IMR-90 (cell line): ENCODE measurements around the gene TRA2A. TPM values are rescaled to one million over a fixed set of nuclear protein-coding genes. Genes with fewer than 3 reads are reported as not detected.

ENCODE experiments used
- ATAC-seq: fragments of 200-7000 bp; cut with Tn5 transposase; 2 replicates; pipeline ENCODE4 v1.9.1; 2020; ENCODE audit warnings: low read depth, mild to moderate bottlenecking, moderate library complexity
- BruUV-seq: library from RNA; stranded (reverse); fragments of 400-500 nt; replicated peaks from 2 replicates; lab custom pipeline; 2021; lab: Mats Ljungman, UMichigan
- CTCF ChIA-PET: fragments of 300-600 bp; formaldehyde crosslinking; extraction: SDS; loops from one replicate; lab custom pipeline; 2021; ENCODE audit warnings: antibody characterized with exemption; lab: Yijun Ruan, JAX
- POLR2A ChIA-PET: fragments of 300-600 bp; sonication (Branson Sonifier 250); formaldehyde crosslinking; loops from one replicate; lab custom pipeline; 2022; ENCODE audit warnings: antibody characterized with exemption; ENCODE audit not compliant: unreplicated experiment; lab: Charles Lee
- DNase-seq: peaks from one replicate; pipeline ENCODE4 v3.0.0; 2013
- H2AFZ ChIP-seq: replicated peaks from 2 replicates; pipeline ENCODE3; 2013; ENCODE audit warnings: low read length, mild to moderate bottlenecking; ENCODE audit not compliant: poor library complexity
- H2AK5ac ChIP-seq: 2 replicates; pipeline ENCODE4 v1.6.1; 2013; ENCODE audit warnings: low read depth, low read length, inconsistent platforms
- H2AK9ac ChIP-seq: replicated peaks from 2 replicates; pipeline ENCODE3; 2013; ENCODE audit warnings: mild to moderate bottlenecking, low read depth, low read length, moderate library complexity; ENCODE audit not compliant: poor library complexity
- H2BK120ac ChIP-seq: 2 replicates; pipeline ENCODE4 v1.6.1; 2013; ENCODE audit warnings: low read depth, low read length, inconsistent platforms
- H2BK15ac ChIP-seq: 3 replicates; pipeline ENCODE4 v1.6.1; 2013; ENCODE audit warnings: low read depth, low read length, inconsistent platforms
- H2BK20ac ChIP-seq: 2 replicates; pipeline ENCODE4 v1.6.1; 2013; ENCODE audit warnings: low read depth, mild to moderate bottlenecking, inconsistent platforms, low read length, moderate library complexity
- H2BK5ac ChIP-seq: 2 replicates; pipeline ENCODE4 v1.6.1; 2013; ENCODE audit warnings: mild to moderate bottlenecking, low read depth, low read length, inconsistent platforms; ENCODE audit not compliant: poor library complexity, severe bottlenecking
- H3K14ac ChIP-seq: replicated peaks from 2 replicates; pipeline ENCODE4 v1.6.1; 2013; ENCODE audit warnings: low read depth, low read length, inconsistent platforms
- H3K18ac ChIP-seq: 2 replicates; pipeline ENCODE4 v1.6.1; 2013; ENCODE audit warnings: low read depth, low read length, control low read depth
- H3K23ac ChIP-seq: 2 replicates; pipeline ENCODE4 v1.6.1; 2013; ENCODE audit warnings: low read depth, low read length, inconsistent platforms
- H3K27ac ChIP-seq: 2 replicates; pipeline ENCODE4 v1.5.1; 2013; ENCODE audit warnings: mild to moderate bottlenecking, control low read depth, low read length; ENCODE audit not compliant: insufficient read depth
- H3K27me3 ChIP-seq: 2 replicates; pipeline ENCODE4 v1.6.1; 2013; ENCODE audit warnings: low read length; ENCODE audit not compliant: control insufficient read depth, insufficient read depth
- H3K36me3 ChIP-seq: 2 replicates; pipeline ENCODE4 v1.6.1; 2013; ENCODE audit warnings: low read length, mixed read lengths; ENCODE audit not compliant: control insufficient read depth, insufficient read depth
- H3K4ac ChIP-seq: 2 replicates; pipeline ENCODE4 v1.6.1; 2013; ENCODE audit warnings: low read depth, low read length, inconsistent platforms
- H3K4me1 ChIP-seq: 2 replicates; pipeline ENCODE4 v1.6.1; 2013; ENCODE audit warnings: low read length, mixed read lengths; ENCODE audit not compliant: control insufficient read depth, insufficient read depth
- H3K4me2 ChIP-seq: 2 replicates; pipeline ENCODE4 v1.6.1; 2013; ENCODE audit warnings: low read depth, mild to moderate bottlenecking, control low read depth, low read length, moderate library complexity
- H3K4me3 ChIP-seq: 2 replicates; pipeline ENCODE4 v1.5.1; 2013; ENCODE audit warnings: low read depth, mild to moderate bottlenecking, control low read depth, low read length, moderate library complexity; ENCODE audit not compliant: insufficient read depth
- H3K56ac ChIP-seq: 2 replicates; pipeline ENCODE4 v1.6.1; 2013; ENCODE audit warnings: low read length, inconsistent platforms; ENCODE audit not compliant: insufficient read depth; ENCODE audit errors: extremely low read depth
- H3K79me1 ChIP-seq, 2 experiments: 2 replicates each; pipeline ENCODE4 v1.6.1; 2013; ENCODE audit warnings: low read length in 2 of 2, inconsistent platforms in 1 of 2, low read depth in 1 of 2
- H3K9ac ChIP-seq: 2 replicates; pipeline ENCODE4 v1.6.1; 2013; ENCODE audit warnings: low read depth, low read length, control low read depth
- H3K9me1 ChIP-seq: 2 replicates; pipeline ENCODE4 v1.6.1; 2013; ENCODE audit warnings: low read length, inconsistent platforms; ENCODE audit not compliant: insufficient read depth
- H3K9me3 ChIP-seq: 2 replicates; pipeline ENCODE4 v1.6.1; 2013; ENCODE audit warnings: low read length; ENCODE audit not compliant: control insufficient read depth, insufficient read depth
- H4K20me1 ChIP-seq: 2 replicates; pipeline ENCODE4 v1.6.1; 2013; ENCODE audit warnings: low read length, inconsistent platforms; ENCODE audit not compliant: insufficient read depth
- H4K5ac ChIP-seq: 2 replicates; pipeline ENCODE4 v1.6.1; 2013; ENCODE audit warnings: mild to moderate bottlenecking, low read depth, low read length, control low read depth
- H4K8ac ChIP-seq, 2 experiments: 2 replicates each; pipeline ENCODE4 v1.6.1; 2013; ENCODE audit warnings: low read depth in 2 of 2, low read length in 2 of 2, control low read depth in 1 of 2, inconsistent platforms in 1 of 2
- H4K91ac ChIP-seq: 2 replicates; pipeline ENCODE4 v1.6.1; 2013; ENCODE audit warnings: low read depth, low read length, inconsistent platforms; ENCODE audit not compliant: insufficient read depth
- BHLHE40 ChIP-seq: fragments of 150-350 bp; IDR thresholded peaks from 2 replicates; pipeline ENCODE4 v1.6.1; 2016; ENCODE audit warnings: mild to moderate bottlenecking, low read depth, low read length
- CEBPB ChIP-seq: IDR thresholded peaks from 2 replicates; pipeline ENCODE4 v1.6.1; 2012; ENCODE audit warnings: low read depth, low read length, improper control_type of control experiment
- FOS ChIP-seq: fragments of 150-350 bp; IDR thresholded peaks from 2 replicates; pipeline ENCODE4 v1.6.1; 2016; ENCODE audit warnings: low read depth, low read length
- MAFK ChIP-seq: IDR thresholded peaks from 2 replicates; pipeline ENCODE4 v1.6.1; 2012; ENCODE audit warnings: low read depth, low read length, improper control_type of control experiment
- MAZ ChIP-seq: IDR thresholded peaks from 2 replicates; pipeline ENCODE4 v1.6.1; 2012; ENCODE audit warnings: low read depth, mild to moderate bottlenecking, low read length, improper control_type of control experiment, moderate library complexity, borderline replicate concordance
- MXI1 ChIP-seq: IDR thresholded peaks from 2 replicates; pipeline ENCODE4 v1.6.1; 2012; ENCODE audit warnings: low read depth, mild to moderate bottlenecking, low read length, moderate library complexity, borderline replicate concordance
- NFE2L2 ChIP-seq: fragments of 150-350 bp; IDR thresholded peaks from 2 replicates; pipeline ENCODE4 v1.6.1; 2016; ENCODE audit warnings: low read depth, mild to moderate bottlenecking, low read length
- POLR2A ChIP-seq: IDR thresholded peaks from 2 replicates; pipeline ENCODE4 v1.6.1; 2012; ENCODE audit warnings: mild to moderate bottlenecking, low read depth, low read length
- RAD21 ChIP-seq: IDR thresholded peaks from 2 replicates; pipeline ENCODE4 v1.6.1; 2012; ENCODE audit warnings: low read length, improper control_type of control experiment
- RCOR1 ChIP-seq: IDR thresholded peaks from 2 replicates; pipeline ENCODE4 v1.6.1; 2012; ENCODE audit warnings: mild to moderate bottlenecking, low read length, improper control_type of control experiment; ENCODE audit not compliant: insufficient replicate concordance
- RFX5 ChIP-seq: IDR thresholded peaks from 2 replicates; pipeline ENCODE4 v1.8.0; 2012; ENCODE audit warnings: low read depth, mild to moderate bottlenecking, low read length, moderate library complexity
- SMC3 ChIP-seq: fragments of 150-350 bp; IDR thresholded peaks from 2 replicates; pipeline ENCODE4 v1.6.1; 2016; ENCODE audit warnings: low read depth, mild to moderate bottlenecking, antibody characterized with exemption, low read length, moderate library complexity
- WGBS, 2 experiments: methylation state at CpG; one replicate each; pipeline versions ENCODE4 v1.1.5 to v1.1.7; 2013; ENCODE audit warnings: missing lambda C conversion rate in 2 of 2; ENCODE audit not compliant: insufficient read length in 1 of 2; ENCODE audit errors: extremely low coverage in 2 of 2; 5-methylcytosine and 5-hydroxymethylcytosine counted together
- dilution Hi-C: fragments of 300-500 bp; cut with HindIII; formaldehyde crosslinking; loops from one replicate; pipeline ENCODE4 v1.14.3; 2018; ENCODE audit warnings: low sequenced_read_pairs; ENCODE audit not compliant: unreplicated experiment
- in situ Hi-C: fragments of 300-500 bp; cut with MboI; formaldehyde crosslinking; loops from 3 replicates; pipeline ENCODE4 v1.14.3; 2019; ENCODE audit warnings: low sequenced_read_pairs, inconsistent platforms, mixed read lengths
- intact Hi-C: fragments of 100-400 bp; cut with micrococcal nuclease; formaldehyde crosslinking; loops from 2 replicates; pipeline ENCODE4 v1.10.0; 2022
- polyA plus RNA-seq, 3 experiments: library from polyadenylated mRNA; depleted of rRNA; stranded (reverse); fragments of >200 nt; gene quantifications; 2 replicates each; pipeline ENCODE4 v1.2.3, GENCODE V29; 2012; ENCODE audit warnings: low replicate concordance in 1 of 3
- total RNA-seq: library from RNA; depleted of rRNA; stranded (reverse); fragments of >200 nt; gene quantifications from 2 replicates; pipeline ENCODE4 v1.2.3, GENCODE V29; 2012
- TF ChIP-seq, protein P1 (sequence below): conservative IDR thresholded peaks from 2 replicates; pipeline ENCODE4 v1.5.1; 2012; ENCODE audit warnings: mild to moderate bottlenecking, low read depth, low read length, improper control_type of control experiment
- TF ChIP-seq, protein P2 (sequence below): fragments of 150-350 bp; IDR thresholded peaks from 2 replicates; pipeline ENCODE4 v1.6.1; 2017; ENCODE audit warnings: mild to moderate bottlenecking, antibody characterized with exemption, low read length, low read depth
- TF ChIP-seq, protein P3 (sequence below): fragments of 150-350 bp; IDR thresholded peaks from 2 replicates; pipeline ENCODE4 v1.6.1; 2016; ENCODE audit warnings: low read depth, mild to moderate bottlenecking, low read length, moderate library complexity, borderline replicate concordance

Gene TRA2A
- total and polyA plus RNA-seq, 2 of the 4 experiments (the other 2 are of a cell fraction): 44.3 to 77.3 TPM

DNA sequence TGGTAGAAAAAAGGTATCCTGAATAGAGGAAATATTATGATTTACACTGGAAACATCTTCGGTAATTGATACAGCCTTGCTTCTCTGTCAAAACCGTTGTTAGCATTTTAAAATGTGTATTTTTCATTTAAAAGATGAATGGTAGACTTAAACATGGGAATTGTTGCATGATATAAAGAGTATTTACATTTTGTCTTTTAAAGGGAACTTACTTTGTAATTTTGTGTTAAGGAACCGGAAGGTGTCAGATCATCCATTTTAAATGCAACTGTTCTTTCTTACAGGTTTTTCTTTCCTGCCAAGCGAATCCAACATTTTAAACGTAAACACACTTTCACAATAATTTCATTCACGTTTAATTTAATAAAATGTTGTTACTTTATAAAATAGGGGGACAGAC lies 59.7 kb downstream of the TRA2A start:
- Histone ChIP-seq H2BK15ac (no peak overlapping the region), H3K9me3 (no peaks in the 10 kb centered on the region), H2AK9ac (no peak overlapping the region), H3K4ac (0 out of 2 replicates have a peak overlapping the region, but pooled peaks have one; percentile 13), H3K79me1 (peaks cover 0 to 19% of the 10 kb centered on the region in 2 experiments; a peak in 2 of 4 replicates), H3K9ac (peak overlapping the region; percentile 39; the same call in 1 of the 2 replicates), H3K27me3 (no peaks in the 10 kb centered on the region), H2BK5ac (peak overlapping the region; percentile 72), H3K9me1 (no peaks in the 10 kb centered on the region), H3K27ac (peak overlapping the region; percentile 25; the same call in 1 of the 2 replicates), H4K8ac (no peak overlapping the region; a peak in 2 of 4 replicates), H4K20me1 (peaks cover 7% of the 10 kb centered on the region; the same call in 1 of the 2 replicates), H3K56ac (no peak overlapping the region; the same call in 1 of the 2 replicates), H4K5ac (no peak overlapping the region), H2BK20ac (no peak overlapping the region), H3K36me3 (no peaks in the 10 kb centered on the region), H2AK5ac (no peak overlapping the region), H3K4me1 (peaks cover 2% of the 10 kb centered on the region; the same call in 1 of the 2 replicates), H3K4me2 (peak overlapping the region; percentile 66), H3K18ac (no peak overlapping the region), H2AFZ (no peak overlapping the region), H3K14ac (no peak overlapping the region; the same call in 1 of the 2 replicates), H2BK120ac (no peak overlapping the region), H3K23ac (no peak overlapping the region; the same call in 1 of the 2 replicates), H4K91ac (no peak overlapping the region), H3K4me3 (peak overlapping the region; percentile 8; the same call in 1 of the 2 replicates)
- no TSS peak for BruUV-seq
- intact Hi-C loops (loop anchor here (5.0 to 10.0 kb wide), 2 partner anchors 195 to 287 kb away; partner anchors contain the start of gene NUP42), in situ Hi-C loops (no loop called here), dilution Hi-C loops (no loop called here)
- no peak for ATAC-seq
- no peak for DNase-seq
- WGBS, 2 experiments: no CpG with 5 or more reads among the region's 6 CpGs
- TF ChIP-seq FOS (no peak), RFX5 (no peak), SMC3 (no peak), MAZ (no peak), MXI1 (no peak), RAD21 (no peak), CEBPB (no peak), POLR2A (no peak), BHLHE40 (no peak), MAFK (no peak), RCOR1 (no peak), NFE2L2 (no peak)
- TF ChIP-seq, protein P1, sequence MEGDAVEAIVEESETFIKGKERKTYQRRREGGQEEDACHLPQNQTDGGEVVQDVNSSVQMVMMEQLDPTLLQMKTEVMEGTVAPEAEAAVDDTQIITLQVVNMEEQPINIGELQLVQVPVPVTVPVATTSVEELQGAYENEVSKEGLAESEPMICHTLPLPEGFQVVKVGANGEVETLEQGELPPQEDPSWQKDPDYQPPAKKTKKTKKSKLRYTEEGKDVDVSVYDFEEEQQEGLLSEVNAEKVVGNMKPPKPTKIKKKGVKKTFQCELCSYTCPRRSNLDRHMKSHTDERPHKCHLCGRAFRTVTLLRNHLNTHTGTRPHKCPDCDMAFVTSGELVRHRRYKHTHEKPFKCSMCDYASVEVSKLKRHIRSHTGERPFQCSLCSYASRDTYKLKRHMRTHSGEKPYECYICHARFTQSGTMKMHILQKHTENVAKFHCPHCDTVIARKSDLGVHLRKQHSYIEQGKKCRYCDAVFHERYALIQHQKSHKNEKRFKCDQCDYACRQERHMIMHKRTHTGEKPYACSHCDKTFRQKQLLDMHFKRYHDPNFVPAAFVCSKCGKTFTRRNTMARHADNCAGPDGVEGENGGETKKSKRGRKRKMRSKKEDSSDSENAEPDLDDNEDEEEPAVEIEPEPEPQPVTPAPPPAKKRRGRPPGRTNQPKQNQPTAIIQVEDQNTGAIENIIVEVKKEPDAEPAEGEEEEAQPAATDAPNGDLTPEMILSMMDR: no peak
- TF ChIP-seq, protein P2, sequence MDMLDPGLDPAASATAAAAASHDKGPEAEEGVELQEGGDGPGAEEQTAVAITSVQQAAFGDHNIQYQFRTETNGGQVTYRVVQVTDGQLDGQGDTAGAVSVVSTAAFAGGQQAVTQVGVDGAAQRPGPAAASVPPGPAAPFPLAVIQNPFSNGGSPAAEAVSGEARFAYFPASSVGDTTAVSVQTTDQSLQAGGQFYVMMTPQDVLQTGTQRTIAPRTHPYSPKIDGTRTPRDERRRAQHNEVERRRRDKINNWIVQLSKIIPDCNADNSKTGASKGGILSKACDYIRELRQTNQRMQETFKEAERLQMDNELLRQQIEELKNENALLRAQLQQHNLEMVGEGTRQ: no peak
- TF ChIP-seq, protein P3, sequence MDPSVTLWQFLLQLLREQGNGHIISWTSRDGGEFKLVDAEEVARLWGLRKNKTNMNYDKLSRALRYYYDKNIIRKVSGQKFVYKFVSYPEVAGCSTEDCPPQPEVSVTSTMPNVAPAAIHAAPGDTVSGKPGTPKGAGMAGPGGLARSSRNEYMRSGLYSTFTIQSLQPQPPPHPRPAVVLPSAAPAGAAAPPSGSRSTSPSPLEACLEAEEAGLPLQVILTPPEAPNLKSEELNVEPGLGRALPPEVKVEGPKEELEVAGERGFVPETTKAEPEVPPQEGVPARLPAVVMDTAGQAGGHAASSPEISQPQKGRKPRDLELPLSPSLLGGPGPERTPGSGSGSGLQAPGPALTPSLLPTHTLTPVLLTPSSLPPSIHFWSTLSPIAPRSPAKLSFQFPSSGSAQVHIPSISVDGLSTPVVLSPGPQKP: no peak
- CTCF ChIA-PET: interaction anchor here (1.5 kb wide), 1 partner anchor 200 kb away, joined by 3 read pairs; no protein-coding TSS in a partner anchor
- POLR2A ChIA-PET: no interaction called here
